ENCODE data around the gene CTSW.

DNA sequence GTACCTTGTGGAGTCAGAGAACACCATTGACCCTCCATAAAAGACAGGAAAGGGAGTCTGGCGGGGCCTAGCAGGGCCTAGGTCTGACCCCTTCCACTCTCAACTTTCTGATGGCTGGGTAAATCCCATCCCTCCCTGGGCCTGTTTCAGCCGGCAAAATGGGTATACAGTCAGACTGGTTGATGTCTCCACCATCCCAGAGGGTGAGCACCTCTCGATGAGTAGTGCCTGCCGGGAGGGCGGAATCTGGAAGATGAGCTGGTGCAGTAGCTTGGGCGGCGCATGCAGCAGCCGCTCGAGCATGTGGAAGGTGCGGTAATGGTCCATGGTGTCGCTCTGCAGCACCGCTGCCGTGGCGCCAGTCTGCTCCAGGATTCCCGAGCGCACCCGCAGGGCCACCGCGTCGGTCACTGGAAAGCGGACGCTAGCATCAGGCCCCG lies 8.1 kb downstream of the CTSW start:
- TF ChIP-seq ZNF24 (tag by site-specific recombination; IDR thresholded peaks at IDR 0.05), result no peak
- TF ChIP-seq, protein P1, sequence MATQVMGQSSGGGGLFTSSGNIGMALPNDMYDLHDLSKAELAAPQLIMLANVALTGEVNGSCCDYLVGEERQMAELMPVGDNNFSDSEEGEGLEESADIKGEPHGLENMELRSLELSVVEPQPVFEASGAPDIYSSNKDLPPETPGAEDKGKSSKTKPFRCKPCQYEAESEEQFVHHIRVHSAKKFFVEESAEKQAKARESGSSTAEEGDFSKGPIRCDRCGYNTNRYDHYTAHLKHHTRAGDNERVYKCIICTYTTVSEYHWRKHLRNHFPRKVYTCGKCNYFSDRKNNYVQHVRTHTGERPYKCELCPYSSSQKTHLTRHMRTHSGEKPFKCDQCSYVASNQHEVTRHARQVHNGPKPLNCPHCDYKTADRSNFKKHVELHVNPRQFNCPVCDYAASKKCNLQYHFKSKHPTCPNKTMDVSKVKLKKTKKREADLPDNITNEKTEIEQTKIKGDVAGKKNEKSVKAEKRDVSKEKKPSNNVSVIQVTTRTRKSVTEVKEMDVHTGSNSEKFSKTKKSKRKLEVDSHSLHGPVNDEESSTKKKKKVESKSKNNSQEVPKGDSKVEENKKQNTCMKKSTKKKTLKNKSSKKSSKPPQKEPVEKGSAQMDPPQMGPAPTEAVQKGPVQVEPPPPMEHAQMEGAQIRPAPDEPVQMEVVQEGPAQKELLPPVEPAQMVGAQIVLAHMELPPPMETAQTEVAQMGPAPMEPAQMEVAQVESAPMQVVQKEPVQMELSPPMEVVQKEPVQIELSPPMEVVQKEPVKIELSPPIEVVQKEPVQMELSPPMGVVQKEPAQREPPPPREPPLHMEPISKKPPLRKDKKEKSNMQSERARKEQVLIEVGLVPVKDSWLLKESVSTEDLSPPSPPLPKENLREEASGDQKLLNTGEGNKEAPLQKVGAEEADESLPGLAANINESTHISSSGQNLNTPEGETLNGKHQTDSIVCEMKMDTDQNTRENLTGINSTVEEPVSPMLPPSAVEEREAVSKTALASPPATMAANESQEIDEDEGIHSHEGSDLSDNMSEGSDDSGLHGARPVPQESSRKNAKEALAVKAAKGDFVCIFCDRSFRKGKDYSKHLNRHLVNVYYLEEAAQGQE (tag by site-specific recombination; IDR thresholded peaks at IDR 0.05), result no peak
- TF ChIP-seq ZSCAN23 (tag by site-specific recombination; IDR thresholded peaks at IDR 0.05), result no peak
- TF ChIP-seq ZNF214 (tag by site-specific recombination; IDR thresholded peaks at IDR 0.05; ENCODE audit: borderline replicate concordance), result no peak
- no peak for TF ChIP-seq ZNF2 (tag by site-specific recombination; IDR thresholded peaks at IDR 0.05)
- TF ChIP-seq, protein P2, sequence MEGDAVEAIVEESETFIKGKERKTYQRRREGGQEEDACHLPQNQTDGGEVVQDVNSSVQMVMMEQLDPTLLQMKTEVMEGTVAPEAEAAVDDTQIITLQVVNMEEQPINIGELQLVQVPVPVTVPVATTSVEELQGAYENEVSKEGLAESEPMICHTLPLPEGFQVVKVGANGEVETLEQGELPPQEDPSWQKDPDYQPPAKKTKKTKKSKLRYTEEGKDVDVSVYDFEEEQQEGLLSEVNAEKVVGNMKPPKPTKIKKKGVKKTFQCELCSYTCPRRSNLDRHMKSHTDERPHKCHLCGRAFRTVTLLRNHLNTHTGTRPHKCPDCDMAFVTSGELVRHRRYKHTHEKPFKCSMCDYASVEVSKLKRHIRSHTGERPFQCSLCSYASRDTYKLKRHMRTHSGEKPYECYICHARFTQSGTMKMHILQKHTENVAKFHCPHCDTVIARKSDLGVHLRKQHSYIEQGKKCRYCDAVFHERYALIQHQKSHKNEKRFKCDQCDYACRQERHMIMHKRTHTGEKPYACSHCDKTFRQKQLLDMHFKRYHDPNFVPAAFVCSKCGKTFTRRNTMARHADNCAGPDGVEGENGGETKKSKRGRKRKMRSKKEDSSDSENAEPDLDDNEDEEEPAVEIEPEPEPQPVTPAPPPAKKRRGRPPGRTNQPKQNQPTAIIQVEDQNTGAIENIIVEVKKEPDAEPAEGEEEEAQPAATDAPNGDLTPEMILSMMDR (tag by site-specific recombination; IDR thresholded peaks at IDR 0.05), result no peak
- no peak for TF ChIP-seq ZNF558 (tag by site-specific recombination; IDR thresholded peaks at IDR 0.05)
- 0 out of 2 replicates have a peak, but pooled peaks have one; percentile 42 for TF ChIP-seq ZNF600 (tag by site-specific recombination; IDR thresholded peaks at IDR 0.05)
- TF ChIP-seq, protein P3, sequence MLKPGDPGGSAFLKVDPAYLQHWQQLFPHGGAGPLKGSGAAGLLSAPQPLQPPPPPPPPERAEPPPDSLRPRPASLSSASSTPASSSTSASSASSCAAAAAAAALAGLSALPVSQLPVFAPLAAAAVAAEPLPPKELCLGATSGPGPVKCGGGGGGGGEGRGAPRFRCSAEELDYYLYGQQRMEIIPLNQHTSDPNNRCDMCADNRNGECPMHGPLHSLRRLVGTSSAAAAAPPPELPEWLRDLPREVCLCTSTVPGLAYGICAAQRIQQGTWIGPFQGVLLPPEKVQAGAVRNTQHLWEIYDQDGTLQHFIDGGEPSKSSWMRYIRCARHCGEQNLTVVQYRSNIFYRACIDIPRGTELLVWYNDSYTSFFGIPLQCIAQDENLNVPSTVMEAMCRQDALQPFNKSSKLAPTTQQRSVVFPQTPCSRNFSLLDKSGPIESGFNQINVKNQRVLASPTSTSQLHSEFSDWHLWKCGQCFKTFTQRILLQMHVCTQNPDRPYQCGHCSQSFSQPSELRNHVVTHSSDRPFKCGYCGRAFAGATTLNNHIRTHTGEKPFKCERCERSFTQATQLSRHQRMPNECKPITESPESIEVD (tag by site-specific recombination; IDR thresholded peaks at IDR 0.05), result no peak
- no peak for TF ChIP-seq YY1 (tag by site-specific recombination; IDR thresholded peaks at IDR 0.05)
- TF ChIP-seq ZNF302 (tag by site-specific recombination; IDR thresholded peaks at IDR 0.05; ENCODE audit: low read depth), result no peak
- no peak for TF ChIP-seq ZNF274 (IDR thresholded peaks at IDR 0.05; ENCODE audit: low read length)
- no peak for TF ChIP-seq ZNF274 (tag by site-specific recombination; IDR thresholded peaks at IDR 0.05; ENCODE audit: borderline replicate concordance)

Measured in HEK293 (cell line).